Left lobe of liver (tissue), 2 donors: Measurements from ENCODE around the gene S1PR3. TPM values are rescaled to one million over a fixed set of nuclear protein-coding genes. Genes with fewer than 3 reads are reported as not detected.

Experiments used
- ATAC-seq: fragments of 200-7000 bp; cut with Tn5 transposase; one replicate; pipeline ENCODE4 v1.9.1; 2020; ENCODE audit warnings: mild to moderate bottlenecking, moderate library complexity
- DNase-seq: peaks from one replicate; pipeline ENCODE4 v3.0.0-alpha.2; 2020; ENCODE audit warnings: low spot score
- total RNA-seq: library from RNA; stranded (reverse); gene quantifications from one replicate; pipeline ENCODE4 v1.2.1, GENCODE V29; 2021
- donor health status: DM: no; HTN: no; CAD: no; lungs with moderate emphysema.
- donor health status: DM: no; HTN: yes; CAD: no.

S1PR3 gene
- total RNA-seq, 1 donor from 2014 or later: 2.0 TPM

DNA sequence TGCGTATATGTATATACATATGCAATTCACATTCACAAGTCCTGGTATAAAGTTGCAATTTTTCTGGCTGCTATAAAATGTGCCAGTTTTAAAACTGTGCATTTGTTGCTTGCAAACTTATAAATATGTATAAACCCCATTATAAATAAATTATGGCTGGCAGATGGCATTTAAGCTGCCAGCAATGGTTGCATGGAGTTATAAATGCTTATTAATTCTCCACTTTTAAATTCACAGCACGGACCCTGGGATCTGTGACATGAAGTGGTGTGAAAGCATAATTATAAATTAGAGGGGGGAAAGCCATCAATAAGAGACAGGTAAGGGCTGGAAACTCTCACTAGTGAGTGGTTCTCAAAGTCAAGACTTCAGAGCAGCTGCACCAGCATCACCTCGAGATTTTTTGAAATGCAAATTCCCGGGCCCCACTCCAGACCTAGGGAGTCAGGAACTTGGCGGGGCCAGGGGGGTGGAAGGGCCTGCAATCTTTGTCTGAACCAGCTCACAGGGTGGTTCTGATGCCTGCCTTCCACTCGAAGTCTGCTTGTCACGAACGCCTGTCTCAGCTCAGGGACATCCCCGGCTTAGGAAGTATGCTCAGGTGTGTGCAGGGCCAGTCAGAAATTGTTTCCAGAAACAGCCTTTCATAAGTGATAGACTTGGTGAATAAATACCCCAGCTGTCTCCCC is 16.9 kb downstream of the S1PR3 start:
- ATAC-seq (no peak), DNase-seq (peak; percentile 26)

DNA sequence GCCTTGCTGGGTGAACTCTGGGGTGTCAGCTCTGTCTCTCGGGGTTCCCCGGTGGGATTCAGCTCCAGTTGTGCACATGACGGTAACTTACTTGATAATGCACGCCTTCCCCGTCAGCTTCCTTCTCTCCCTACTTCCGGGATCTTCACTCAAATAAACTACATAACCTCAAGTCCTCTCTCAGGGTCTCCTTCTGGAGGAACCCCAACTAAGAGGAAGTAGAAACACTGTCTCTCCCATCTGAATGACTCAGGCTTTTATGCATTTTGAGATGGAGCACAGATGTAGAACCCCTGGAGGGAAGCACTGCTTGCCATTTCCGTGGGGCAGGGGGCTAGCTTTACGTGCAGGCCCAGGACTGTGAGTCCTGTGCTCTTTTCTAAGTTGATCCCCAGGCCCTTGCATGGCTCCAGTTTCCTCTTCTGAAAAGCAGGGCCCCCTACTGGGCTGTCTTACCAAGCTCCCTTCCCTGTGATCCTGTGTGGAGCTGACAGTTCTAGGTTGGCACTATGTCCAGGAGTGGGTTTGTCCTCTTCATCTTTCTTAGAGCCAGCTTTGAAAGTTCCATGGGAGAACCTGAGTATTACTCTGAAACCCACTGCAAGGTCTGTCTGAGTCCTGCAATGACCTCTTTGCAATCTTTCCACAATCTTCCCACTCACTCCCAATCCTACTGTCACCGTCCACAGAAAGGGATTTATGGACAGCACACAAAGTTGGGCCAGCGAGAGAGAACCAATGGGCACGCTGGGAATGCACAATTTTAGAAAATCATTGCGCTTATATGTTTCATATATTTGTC is 17.7 kb downstream of the S1PR3 start:
- ATAC-seq: no peak

DNA sequence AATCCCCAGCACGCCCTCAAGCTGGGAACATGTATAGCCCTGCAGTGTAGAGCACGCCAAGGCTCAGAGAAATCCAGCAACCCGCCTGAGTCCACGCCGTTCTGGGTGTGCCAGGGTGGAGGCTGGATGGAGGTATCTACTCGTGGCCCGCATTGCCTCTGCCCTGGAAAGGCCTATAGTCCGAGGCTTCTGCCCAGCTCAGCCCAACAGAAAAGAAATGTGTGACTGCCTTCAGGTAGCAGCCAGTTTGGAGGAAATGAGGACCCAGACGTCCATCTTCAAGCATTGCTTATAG is 18.2 kb downstream of the S1PR3 start:
- DNase-seq: no peak

More for the DNA sequence above, 17.7 kb downstream of the S1PR3 start:
- peak; percentile 14 for DNase-seq

DNA sequence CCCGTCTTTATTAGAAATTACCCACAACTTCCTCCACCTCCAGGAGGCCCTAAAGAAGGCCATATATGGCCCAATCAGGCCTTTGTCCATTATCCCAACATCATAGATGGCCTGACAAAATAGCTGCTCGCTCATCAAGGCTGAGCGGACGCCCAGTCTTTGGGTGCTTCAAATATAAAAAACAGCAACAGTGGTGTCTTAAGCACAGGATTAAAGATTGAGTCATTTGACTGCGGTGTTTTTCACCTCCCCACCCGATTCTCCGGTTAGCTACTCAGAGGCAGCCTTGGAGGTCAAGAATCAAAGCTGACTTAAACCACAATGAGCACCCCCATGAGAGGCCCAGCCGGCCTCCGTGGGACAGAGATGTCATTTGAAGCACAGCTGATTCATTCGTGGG is 18.8 kb downstream of the S1PR3 start:
- ATAC-seq: no peak
- no peak for DNase-seq

More for the DNA sequence above, 18.2 kb downstream of the S1PR3 start:
- no peak for ATAC-seq

DNA sequence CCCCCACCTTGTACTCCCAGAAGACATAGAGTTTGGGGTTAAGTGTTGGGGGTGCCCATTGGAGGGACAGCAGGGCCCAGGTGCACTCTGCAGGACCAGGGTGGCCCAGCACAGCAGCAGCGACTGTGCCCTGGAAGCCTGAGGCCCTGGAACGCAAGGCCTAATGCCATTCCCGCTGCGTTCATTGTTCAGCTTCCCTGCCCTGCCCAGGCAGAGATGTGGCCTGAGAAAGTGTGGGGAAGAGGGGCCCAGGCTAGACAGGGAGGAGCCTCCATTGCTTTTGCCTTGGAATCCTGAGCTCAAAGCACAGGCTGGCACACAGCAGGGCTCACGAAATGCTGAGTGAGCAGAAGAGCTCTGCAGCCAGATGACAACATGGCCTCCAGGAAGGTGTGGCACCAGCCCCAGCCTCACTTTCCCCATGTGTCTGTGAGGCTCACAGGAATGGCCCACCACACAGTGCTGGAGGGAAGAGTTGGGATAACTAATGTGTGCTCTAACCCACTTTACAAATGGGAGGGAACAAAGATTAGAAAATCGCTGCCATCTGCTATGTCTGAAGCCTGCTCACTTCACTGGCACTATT is 19.4 kb downstream of the S1PR3 start:
- DNase-seq (no peak), ATAC-seq (no peak)

DNA sequence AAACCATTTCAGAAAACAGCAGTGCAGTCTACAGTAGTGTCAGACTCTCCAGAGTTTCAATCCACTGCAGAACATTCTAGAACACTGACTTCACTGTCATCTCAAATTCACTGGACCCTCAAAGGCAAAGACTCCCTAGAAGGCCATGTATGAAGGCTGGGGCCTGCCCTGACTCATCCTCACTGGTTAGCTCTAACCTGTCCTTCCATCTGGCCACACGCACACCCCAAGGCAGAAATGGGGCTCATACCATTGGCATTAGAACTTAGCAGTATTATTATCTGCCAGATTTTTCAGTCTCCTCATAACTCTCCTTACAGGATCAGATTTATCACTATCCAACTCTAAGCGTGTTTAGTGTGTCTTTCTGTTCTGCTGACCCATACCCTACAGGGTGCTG is 20.4 kb downstream of the S1PR3 start:
- DNase-seq (no peak), ATAC-seq (no peak)

DNA sequence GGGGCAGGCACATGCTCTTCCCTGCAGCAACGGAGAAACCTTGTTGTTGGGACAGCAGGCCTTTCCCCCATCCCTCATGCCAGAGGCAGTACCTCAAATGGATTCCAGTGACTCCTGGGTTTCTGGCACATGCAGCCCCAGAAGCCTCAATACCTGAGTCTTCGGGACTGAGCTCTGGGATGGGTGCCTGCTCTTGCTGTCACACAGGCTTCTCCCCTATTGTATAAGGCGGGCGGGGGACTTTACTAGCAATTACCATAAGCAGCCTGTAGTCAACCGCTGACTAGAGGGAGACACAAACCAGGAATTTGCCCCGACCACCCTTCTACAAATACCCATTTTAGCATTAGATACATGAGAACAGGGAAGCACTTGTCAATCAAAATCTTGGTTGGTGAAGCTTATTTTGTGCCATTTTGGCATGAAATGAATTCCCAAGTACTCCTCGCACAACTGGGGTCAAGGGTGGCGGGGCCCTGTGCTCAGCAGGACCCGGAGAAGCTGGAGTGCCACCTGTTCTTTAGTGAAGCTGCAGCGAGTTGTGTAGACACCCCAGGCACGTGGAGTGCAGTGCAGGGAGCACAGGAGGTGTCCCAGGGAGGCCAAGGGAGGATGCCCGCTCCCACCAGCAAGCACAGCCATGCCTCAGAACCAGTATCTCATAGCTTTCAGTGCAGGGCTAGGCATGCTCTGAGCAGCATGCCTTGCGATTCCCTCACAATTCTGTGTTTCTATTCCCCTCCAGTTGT is 21.2 kb downstream of the S1PR3 start:
- ATAC-seq (no peak), DNase-seq (no peak)

DNA sequence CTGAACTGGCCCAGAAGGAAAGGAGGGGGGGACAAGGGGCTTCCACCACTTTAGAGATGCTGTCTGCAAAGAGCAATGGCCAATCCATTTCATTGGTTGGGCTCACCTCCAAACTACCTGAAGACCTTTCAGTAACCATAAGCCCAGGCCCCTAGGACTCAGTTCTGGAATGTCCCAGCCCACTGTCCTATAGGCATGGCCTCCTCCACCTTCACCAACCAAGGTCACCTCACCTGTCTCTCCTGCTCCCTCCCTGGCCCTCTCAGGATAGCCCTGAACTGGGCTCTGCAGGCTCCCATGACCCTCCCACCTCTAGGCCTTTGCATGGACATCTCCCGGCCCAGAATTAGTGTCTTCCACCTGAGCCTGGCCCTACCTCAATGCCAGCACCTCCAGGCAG is 22.4 kb downstream of the S1PR3 start:
- no peak for ATAC-seq
- no peak for DNase-seq

DNA sequence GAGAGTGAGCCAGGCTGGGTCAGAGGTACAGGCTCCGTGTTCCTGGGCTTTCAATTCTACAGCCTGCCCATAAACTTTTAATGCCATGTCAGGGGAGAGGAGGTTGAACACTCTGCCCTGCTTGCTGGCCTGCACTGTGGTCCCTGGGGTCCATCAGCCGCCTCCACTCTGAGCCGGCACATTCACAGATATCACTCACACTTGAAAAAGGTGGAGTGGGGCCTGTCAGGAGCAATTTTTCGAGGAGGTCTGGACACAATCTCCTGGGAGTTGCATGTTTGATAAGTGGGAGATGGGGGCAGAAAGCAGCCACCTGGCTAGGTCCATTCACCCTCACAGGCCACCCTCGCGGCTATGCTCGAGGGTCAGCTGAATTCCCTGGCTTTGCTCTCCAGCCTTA is 22.9 kb downstream of the S1PR3 start:
- DNase-seq (no peak), ATAC-seq (no peak)

DNA sequence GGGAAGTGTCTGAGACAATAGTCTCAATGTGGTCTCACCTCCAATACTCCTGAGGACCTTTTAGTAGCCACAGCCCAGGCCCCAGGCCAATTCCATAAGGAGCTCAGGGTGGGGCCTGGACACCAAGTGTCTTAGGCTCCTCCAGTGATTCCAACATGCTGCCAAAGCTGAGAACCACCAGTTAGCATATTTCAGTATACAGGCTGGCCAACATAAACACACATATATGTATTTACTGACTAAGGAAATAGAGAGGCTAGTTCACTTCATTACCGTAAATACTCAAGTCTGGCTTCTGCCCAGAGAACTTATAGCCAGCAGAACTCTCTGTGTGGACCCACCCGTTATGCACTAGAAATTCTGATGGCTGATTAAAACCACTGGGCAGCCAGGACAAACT is 24.1 kb downstream of the S1PR3 start:
- DNase-seq: no peak
- no peak for ATAC-seq

DNA sequence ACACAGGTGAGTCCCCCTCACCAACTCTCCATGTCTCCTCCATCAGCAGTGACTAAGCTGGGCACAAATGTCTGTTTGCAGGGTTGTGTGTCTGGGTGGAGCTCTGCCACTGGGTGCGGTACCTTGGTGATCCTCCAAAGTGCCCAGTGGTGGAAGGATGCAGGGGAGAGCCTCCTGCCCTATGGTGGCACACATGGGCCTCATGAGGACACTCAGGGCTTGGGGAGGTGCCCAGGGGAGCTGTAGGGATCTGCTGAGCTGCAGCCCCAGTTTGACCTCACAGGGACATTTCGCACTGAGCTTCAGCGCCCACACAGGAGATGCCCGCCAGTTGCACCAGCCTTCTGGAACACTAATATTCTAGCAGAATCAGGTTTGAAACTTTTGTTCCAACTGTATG is 29.5 kb downstream of the S1PR3 start:
- DNase-seq (no peak), ATAC-seq (no peak)

DNA sequence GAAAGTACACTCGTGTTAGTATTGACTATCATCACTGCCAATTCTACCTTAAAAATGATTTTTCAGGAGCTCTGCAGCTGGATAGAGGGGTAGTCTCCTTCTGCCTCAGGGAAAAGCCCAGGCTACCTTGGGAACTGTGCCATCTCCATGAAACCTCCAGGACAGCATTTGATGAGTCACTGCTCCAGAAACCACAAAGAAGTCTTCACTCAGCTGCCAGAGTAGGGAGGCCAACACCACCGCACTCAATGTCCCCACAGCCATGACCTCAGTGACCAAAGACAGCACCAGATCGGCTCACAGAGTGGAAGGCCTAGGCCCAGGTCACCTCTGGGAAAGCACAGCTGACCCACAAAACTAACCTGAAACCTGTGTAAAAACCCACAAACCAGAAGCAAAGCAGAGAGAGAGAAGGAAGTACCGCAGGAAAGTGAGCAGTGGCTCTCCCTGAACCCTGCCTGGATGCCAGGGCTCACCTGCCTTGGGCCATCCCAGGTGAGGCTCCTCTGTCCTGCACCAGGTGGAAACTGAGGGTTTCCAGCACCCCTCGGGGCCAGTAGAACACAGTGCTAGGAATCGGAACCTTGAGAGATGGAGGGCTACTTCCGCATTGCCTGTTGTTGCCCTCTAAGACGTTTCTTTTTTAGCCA is 30.0 kb downstream of the S1PR3 start:
- ATAC-seq: no peak
- DNase-seq: no peak

DNA sequence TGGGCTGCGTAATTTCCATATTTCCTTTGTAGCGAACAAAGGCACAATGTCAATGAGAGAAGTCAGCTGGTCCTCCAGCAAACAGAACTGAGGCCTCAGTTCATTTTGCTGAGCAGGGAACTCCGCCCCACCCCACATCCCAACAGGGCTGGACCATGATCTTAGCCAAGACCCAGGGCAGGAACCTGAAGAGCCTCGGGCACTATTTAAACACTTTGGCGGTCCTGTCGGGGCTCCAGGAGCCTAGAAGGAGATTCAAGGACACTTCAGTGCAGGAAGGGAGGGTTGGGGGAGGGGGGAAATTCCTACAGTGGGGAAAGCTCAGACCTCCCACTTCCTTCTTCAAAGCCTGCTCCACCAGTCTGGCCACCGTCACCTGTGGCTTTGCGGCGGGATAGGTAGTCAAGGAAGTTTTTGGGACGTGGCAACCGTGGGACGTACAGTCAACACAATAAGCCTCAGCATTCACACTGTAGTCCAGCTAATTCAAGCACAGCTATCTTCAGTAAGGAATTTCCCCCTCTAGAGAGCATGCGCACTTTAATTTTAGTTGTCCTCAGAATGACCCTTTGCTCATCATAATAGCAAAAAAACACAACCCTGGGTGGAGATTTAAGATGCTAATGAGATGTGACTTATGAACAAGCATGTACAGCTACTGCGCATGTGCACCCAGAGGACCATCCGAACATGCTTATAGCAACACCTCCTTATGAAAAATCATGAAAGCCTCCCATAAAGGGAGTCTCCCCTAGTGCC is 30.9 kb downstream of the S1PR3 start:
- ATAC-seq (no peak), DNase-seq (no peak)

DNA sequence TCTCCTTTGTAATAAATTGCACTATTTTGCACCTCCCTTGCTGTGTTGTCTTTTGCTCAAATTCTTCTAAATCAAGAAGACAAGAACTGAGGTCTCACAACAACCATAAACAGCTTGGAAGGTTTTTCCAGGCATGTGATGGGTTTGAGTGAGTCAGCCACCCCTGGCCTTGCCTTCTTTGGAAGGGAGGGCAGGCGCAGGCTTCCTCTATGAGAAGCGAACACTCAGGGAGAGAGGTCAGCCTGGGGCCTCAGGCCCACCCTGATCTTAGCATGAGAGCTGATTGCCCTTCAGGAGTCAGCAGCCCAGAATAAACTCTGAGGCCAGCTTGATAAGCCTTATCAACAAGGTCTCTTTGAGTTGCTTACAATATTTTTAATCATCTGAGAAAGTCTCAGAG is 31.6 kb downstream of the S1PR3 start:
- ATAC-seq (no peak), DNase-seq (no peak)

DNA sequence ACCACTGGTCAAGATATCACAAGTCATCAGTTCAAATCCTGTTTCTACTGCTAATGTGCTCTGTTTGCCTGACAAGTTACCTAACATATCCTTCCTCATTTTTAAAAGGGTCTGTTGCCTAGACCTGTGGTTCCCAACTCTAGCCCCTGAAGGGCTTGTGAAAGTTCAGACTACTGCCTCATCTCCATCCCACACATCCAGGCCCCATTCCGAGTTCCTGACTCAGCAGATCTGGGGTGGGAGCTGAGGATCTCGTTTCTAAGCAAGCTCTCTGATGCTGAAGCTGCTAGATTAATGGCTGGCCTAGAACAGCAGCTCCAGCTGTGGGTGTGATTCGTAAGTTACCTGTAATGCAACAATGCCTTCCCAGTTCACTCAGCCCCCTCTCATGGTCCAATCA is 32.5 kb downstream of the S1PR3 start:
- ATAC-seq (no peak), DNase-seq (no peak)

DNA sequence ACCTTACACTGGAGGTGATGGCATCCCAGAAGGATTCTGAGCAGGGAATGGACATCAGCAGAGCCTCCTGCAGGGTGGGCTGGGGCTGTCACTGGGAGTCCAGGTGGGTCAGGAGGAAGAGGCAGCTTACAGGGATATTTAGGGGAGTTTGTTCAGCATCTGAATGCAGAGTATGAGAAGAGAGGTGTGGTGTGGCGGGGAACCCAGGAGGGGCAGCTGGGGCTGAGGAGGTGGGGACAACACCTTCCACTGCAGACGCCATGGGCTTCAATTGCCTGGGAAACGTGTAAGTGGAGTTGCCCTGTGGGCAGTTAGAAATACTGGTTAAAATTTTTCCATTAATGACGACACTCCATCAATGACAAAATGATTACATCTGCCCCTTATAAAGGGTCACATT is 33.5 kb downstream of the S1PR3 start:
- ATAC-seq: no peak
- DNase-seq: no peak

DNA sequence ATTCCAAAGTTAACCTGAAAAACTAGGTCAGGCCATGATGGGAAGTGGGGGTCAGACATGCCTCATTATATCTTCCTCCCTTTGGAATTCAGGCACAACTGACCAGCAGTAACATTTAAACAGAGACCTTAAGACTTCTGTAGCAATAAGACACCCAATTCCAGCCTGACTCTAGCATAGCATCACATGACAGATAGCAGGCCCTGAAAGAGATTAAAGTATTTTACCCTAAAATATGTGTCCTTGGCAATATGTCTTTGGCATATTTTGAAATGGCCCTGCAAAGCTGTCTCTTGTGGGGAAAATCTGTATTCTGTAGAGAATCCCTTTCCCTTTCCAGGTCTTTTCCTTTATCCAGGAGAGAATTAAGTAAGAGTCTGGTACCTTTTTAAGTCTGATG is 34.3 kb downstream of the S1PR3 start:
- ATAC-seq (no peak), DNase-seq (no peak)

DNA sequence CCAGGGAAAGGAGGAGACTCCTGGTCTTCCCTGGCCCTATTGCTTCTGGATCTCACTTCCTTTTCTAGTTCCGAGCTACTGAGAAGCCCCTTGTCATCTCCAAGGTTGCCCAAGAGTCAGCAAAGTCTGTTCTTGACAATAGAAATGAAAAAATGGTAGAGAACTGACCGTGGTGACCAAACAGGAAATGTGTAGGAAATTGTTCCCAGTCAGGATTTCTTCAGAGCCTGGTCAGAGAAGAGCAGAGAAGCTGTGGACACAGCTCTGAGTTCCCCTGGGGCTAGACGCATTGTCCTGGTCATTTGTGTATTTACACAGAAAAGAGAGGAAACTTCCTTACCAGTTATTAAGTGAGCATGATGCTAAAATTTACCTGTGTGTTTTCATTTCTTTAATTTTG is 35.6 kb downstream of the S1PR3 start:
- ATAC-seq: no peak
- DNase-seq: no peak

DNA sequence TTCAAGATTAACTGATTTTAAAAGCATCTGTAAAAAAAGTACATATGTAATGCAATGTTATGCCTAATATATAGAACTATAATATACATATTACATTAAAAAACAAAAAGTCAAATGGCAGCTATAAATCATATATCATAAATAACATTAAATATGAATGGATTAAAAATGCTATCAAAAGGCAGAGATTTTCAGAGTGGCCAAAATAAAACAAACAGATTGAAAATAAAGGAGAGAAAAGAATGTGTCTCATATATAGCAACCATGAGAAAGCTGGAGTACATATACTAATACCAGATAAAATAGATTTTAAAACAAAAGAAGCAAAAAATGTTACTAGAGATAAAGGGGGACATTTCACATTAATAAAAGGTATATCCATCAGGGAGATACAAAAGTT is 38.5 kb downstream of the S1PR3 start:
- DNase-seq (no peak), ATAC-seq (no peak)

DNA sequence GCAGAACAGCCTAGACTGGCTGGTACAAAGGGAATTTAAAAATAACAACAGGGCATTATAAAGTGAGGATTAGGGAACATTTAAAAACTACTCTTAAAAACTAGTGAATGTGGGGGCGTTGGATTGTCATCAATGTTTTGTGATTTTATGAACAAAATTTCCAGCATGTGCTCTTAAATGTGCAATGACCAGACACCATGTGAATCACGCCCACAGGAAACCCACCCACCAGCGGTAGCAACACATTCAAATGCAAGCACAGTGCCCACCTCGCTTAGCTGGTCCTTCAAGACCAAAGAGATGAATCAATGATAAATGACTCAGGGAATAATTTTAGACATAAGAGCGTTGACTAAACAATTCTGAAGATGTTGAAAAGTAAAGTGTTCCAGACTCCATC is 40.9 kb downstream of the S1PR3 start:
- DNase-seq: no peak

DNA sequence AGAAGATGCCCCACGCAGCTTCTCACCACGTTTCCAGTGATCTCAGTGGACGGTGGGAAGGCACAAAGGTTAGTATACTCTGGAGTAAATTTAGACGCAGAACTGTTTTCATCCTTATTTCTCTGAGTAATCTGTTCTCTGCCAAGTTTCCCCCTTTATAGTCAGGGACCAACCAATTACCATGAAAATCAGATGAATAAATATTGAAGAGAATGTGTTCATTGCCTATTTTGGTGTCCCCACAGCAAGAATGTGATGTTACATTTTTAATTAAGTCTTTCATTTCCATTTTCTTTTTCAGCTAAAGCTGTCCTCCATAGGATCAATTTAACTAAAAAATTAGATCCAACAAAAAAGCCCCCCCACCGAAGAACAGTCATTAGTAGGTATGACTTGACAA is 41.4 kb downstream of the S1PR3 start:
- DNase-seq: no peak
- no peak for ATAC-seq

More for the DNA sequence above, 40.9 kb downstream of the S1PR3 start:
- ATAC-seq: no peak
